IMR-90 (cell line): ENCODE data around the gene POLR1A. TPM values are rescaled to one million over a fixed set of nuclear protein-coding genes. Genes with fewer than 3 reads are reported as not detected.

ENCODE experiments used
- ATAC-seq: fragments of 200-7000 bp; cut with Tn5 transposase; 2 replicates; pipeline ENCODE4 v1.9.1; 2020; ENCODE audit warnings: low read depth, mild to moderate bottlenecking, moderate library complexity
- BruUV-seq: library from RNA; stranded (reverse); fragments of 400-500 nt; replicated peaks from 2 replicates; lab custom pipeline; 2021; lab: Mats Ljungman, UMichigan
- CTCF ChIA-PET: fragments of 300-600 bp; formaldehyde crosslinking; extraction: SDS; loops from one replicate; lab custom pipeline; 2021; ENCODE audit warnings: antibody characterized with exemption; lab: Yijun Ruan, JAX
- POLR2A ChIA-PET: fragments of 300-600 bp; sonication (Branson Sonifier 250); formaldehyde crosslinking; loops from one replicate; lab custom pipeline; 2022; ENCODE audit warnings: antibody characterized with exemption; ENCODE audit not compliant: unreplicated experiment; lab: Charles Lee
- DNase-seq: peaks from one replicate; pipeline ENCODE4 v3.0.0; 2013
- H2AFZ ChIP-seq: replicated peaks from 2 replicates; pipeline ENCODE3; 2013; ENCODE audit warnings: low read length, mild to moderate bottlenecking; ENCODE audit not compliant: poor library complexity
- H2AK5ac ChIP-seq: 2 replicates; pipeline ENCODE4 v1.6.1; 2013; ENCODE audit warnings: low read depth, low read length, inconsistent platforms
- H2AK9ac ChIP-seq: replicated peaks from 2 replicates; pipeline ENCODE3; 2013; ENCODE audit warnings: mild to moderate bottlenecking, low read depth, low read length, moderate library complexity; ENCODE audit not compliant: poor library complexity
- H2BK120ac ChIP-seq: 2 replicates; pipeline ENCODE4 v1.6.1; 2013; ENCODE audit warnings: low read depth, low read length, inconsistent platforms
- H2BK15ac ChIP-seq: 3 replicates; pipeline ENCODE4 v1.6.1; 2013; ENCODE audit warnings: low read depth, low read length, inconsistent platforms
- H2BK20ac ChIP-seq: 2 replicates; pipeline ENCODE4 v1.6.1; 2013; ENCODE audit warnings: low read depth, mild to moderate bottlenecking, inconsistent platforms, low read length, moderate library complexity
- H2BK5ac ChIP-seq: 2 replicates; pipeline ENCODE4 v1.6.1; 2013; ENCODE audit warnings: mild to moderate bottlenecking, low read depth, low read length, inconsistent platforms; ENCODE audit not compliant: poor library complexity, severe bottlenecking
- H3K14ac ChIP-seq: replicated peaks from 2 replicates; pipeline ENCODE4 v1.6.1; 2013; ENCODE audit warnings: low read depth, low read length, inconsistent platforms
- H3K18ac ChIP-seq: 2 replicates; pipeline ENCODE4 v1.6.1; 2013; ENCODE audit warnings: low read depth, low read length, control low read depth
- H3K23ac ChIP-seq: 2 replicates; pipeline ENCODE4 v1.6.1; 2013; ENCODE audit warnings: low read depth, low read length, inconsistent platforms
- H3K27ac ChIP-seq: 2 replicates; pipeline ENCODE4 v1.5.1; 2013; ENCODE audit warnings: mild to moderate bottlenecking, control low read depth, low read length; ENCODE audit not compliant: insufficient read depth
- H3K27me3 ChIP-seq: 2 replicates; pipeline ENCODE4 v1.6.1; 2013; ENCODE audit warnings: low read length; ENCODE audit not compliant: control insufficient read depth, insufficient read depth
- H3K36me3 ChIP-seq: 2 replicates; pipeline ENCODE4 v1.6.1; 2013; ENCODE audit warnings: low read length, mixed read lengths; ENCODE audit not compliant: control insufficient read depth, insufficient read depth
- H3K4ac ChIP-seq: 2 replicates; pipeline ENCODE4 v1.6.1; 2013; ENCODE audit warnings: low read depth, low read length, inconsistent platforms
- H3K4me1 ChIP-seq: 2 replicates; pipeline ENCODE4 v1.6.1; 2013; ENCODE audit warnings: low read length, mixed read lengths; ENCODE audit not compliant: control insufficient read depth, insufficient read depth
- H3K4me2 ChIP-seq: 2 replicates; pipeline ENCODE4 v1.6.1; 2013; ENCODE audit warnings: low read depth, mild to moderate bottlenecking, control low read depth, low read length, moderate library complexity
- H3K4me3 ChIP-seq: 2 replicates; pipeline ENCODE4 v1.5.1; 2013; ENCODE audit warnings: low read depth, mild to moderate bottlenecking, control low read depth, low read length, moderate library complexity; ENCODE audit not compliant: insufficient read depth
- H3K56ac ChIP-seq: 2 replicates; pipeline ENCODE4 v1.6.1; 2013; ENCODE audit warnings: low read length, inconsistent platforms; ENCODE audit not compliant: insufficient read depth; ENCODE audit errors: extremely low read depth
- H3K79me1 ChIP-seq, 2 experiments: 2 replicates each; pipeline ENCODE4 v1.6.1; 2013; ENCODE audit warnings: low read length in 2 of 2, inconsistent platforms in 1 of 2, low read depth in 1 of 2
- H3K9ac ChIP-seq: 2 replicates; pipeline ENCODE4 v1.6.1; 2013; ENCODE audit warnings: low read depth, low read length, control low read depth
- H3K9me1 ChIP-seq: 2 replicates; pipeline ENCODE4 v1.6.1; 2013; ENCODE audit warnings: low read length, inconsistent platforms; ENCODE audit not compliant: insufficient read depth
- H3K9me3 ChIP-seq: 2 replicates; pipeline ENCODE4 v1.6.1; 2013; ENCODE audit warnings: low read length; ENCODE audit not compliant: control insufficient read depth, insufficient read depth
- H4K20me1 ChIP-seq: 2 replicates; pipeline ENCODE4 v1.6.1; 2013; ENCODE audit warnings: low read length, inconsistent platforms; ENCODE audit not compliant: insufficient read depth
- H4K5ac ChIP-seq: 2 replicates; pipeline ENCODE4 v1.6.1; 2013; ENCODE audit warnings: mild to moderate bottlenecking, low read depth, low read length, control low read depth
- H4K8ac ChIP-seq, 2 experiments: 2 replicates each; pipeline ENCODE4 v1.6.1; 2013; ENCODE audit warnings: low read depth in 2 of 2, low read length in 2 of 2, control low read depth in 1 of 2, inconsistent platforms in 1 of 2
- H4K91ac ChIP-seq: 2 replicates; pipeline ENCODE4 v1.6.1; 2013; ENCODE audit warnings: low read depth, low read length, inconsistent platforms; ENCODE audit not compliant: insufficient read depth
- BHLHE40 ChIP-seq: fragments of 150-350 bp; IDR thresholded peaks from 2 replicates; pipeline ENCODE4 v1.6.1; 2016; ENCODE audit warnings: mild to moderate bottlenecking, low read depth, low read length
- CEBPB ChIP-seq: IDR thresholded peaks from 2 replicates; pipeline ENCODE4 v1.6.1; 2012; ENCODE audit warnings: low read depth, low read length, improper control_type of control experiment
- CHD1 ChIP-seq: IDR thresholded peaks from 2 replicates; pipeline ENCODE4 v1.6.1; 2012; ENCODE audit warnings: low read depth, low read length, improper control_type of control experiment
- FOS ChIP-seq: fragments of 150-350 bp; IDR thresholded peaks from 2 replicates; pipeline ENCODE4 v1.6.1; 2016; ENCODE audit warnings: low read depth, low read length
- MAFK ChIP-seq: IDR thresholded peaks from 2 replicates; pipeline ENCODE4 v1.6.1; 2012; ENCODE audit warnings: low read depth, low read length, improper control_type of control experiment
- MAZ ChIP-seq: IDR thresholded peaks from 2 replicates; pipeline ENCODE4 v1.6.1; 2012; ENCODE audit warnings: low read depth, mild to moderate bottlenecking, low read length, improper control_type of control experiment, moderate library complexity, borderline replicate concordance
- MXI1 ChIP-seq: IDR thresholded peaks from 2 replicates; pipeline ENCODE4 v1.6.1; 2012; ENCODE audit warnings: low read depth, mild to moderate bottlenecking, low read length, moderate library complexity, borderline replicate concordance
- NFE2L2 ChIP-seq: fragments of 150-350 bp; IDR thresholded peaks from 2 replicates; pipeline ENCODE4 v1.6.1; 2016; ENCODE audit warnings: low read depth, mild to moderate bottlenecking, low read length
- POLR2A ChIP-seq: IDR thresholded peaks from 2 replicates; pipeline ENCODE4 v1.6.1; 2012; ENCODE audit warnings: mild to moderate bottlenecking, low read depth, low read length
- RAD21 ChIP-seq: IDR thresholded peaks from 2 replicates; pipeline ENCODE4 v1.6.1; 2012; ENCODE audit warnings: low read length, improper control_type of control experiment
- RCOR1 ChIP-seq: IDR thresholded peaks from 2 replicates; pipeline ENCODE4 v1.6.1; 2012; ENCODE audit warnings: mild to moderate bottlenecking, low read length, improper control_type of control experiment; ENCODE audit not compliant: insufficient replicate concordance
- RFX5 ChIP-seq: IDR thresholded peaks from 2 replicates; pipeline ENCODE4 v1.8.0; 2012; ENCODE audit warnings: low read depth, mild to moderate bottlenecking, low read length, moderate library complexity
- WGBS, 2 experiments: methylation state at CpG; one replicate each; pipeline versions ENCODE4 v1.1.5 to v1.1.7; 2013; ENCODE audit warnings: missing lambda C conversion rate in 2 of 2; ENCODE audit not compliant: insufficient read length in 1 of 2; ENCODE audit errors: extremely low coverage in 2 of 2; 5-methylcytosine and 5-hydroxymethylcytosine counted together
- dilution Hi-C: fragments of 300-500 bp; cut with HindIII; formaldehyde crosslinking; loops from one replicate; pipeline ENCODE4 v1.14.3; 2018; ENCODE audit warnings: low sequenced_read_pairs; ENCODE audit not compliant: unreplicated experiment
- in situ Hi-C: fragments of 300-500 bp; cut with MboI; formaldehyde crosslinking; loops from 3 replicates; pipeline ENCODE4 v1.14.3; 2019; ENCODE audit warnings: low sequenced_read_pairs, inconsistent platforms, mixed read lengths
- intact Hi-C: fragments of 100-400 bp; cut with micrococcal nuclease; formaldehyde crosslinking; loops from 2 replicates; pipeline ENCODE4 v1.10.0; 2022
- polyA plus RNA-seq, 3 experiments: library from polyadenylated mRNA; depleted of rRNA; stranded (reverse); fragments of >200 nt; gene quantifications; 2 replicates each; pipeline ENCODE4 v1.2.3, GENCODE V29; 2012; ENCODE audit warnings: low replicate concordance in 1 of 3
- total RNA-seq: library from RNA; depleted of rRNA; stranded (reverse); fragments of >200 nt; gene quantifications from 2 replicates; pipeline ENCODE4 v1.2.3, GENCODE V29; 2012
- TF ChIP-seq, protein P1 (sequence below): conservative IDR thresholded peaks from 2 replicates; pipeline ENCODE4 v1.5.1; 2012; ENCODE audit warnings: mild to moderate bottlenecking, low read depth, low read length, improper control_type of control experiment
- TF ChIP-seq, protein P2 (sequence below): fragments of 150-350 bp; IDR thresholded peaks from 2 replicates; pipeline ENCODE4 v1.6.1; 2017; ENCODE audit warnings: mild to moderate bottlenecking, antibody characterized with exemption, low read length, low read depth
- TF ChIP-seq, protein P3 (sequence below): fragments of 150-350 bp; IDR thresholded peaks from 2 replicates; pipeline ENCODE4 v1.6.1; 2016; ENCODE audit warnings: low read depth, mild to moderate bottlenecking, low read length, moderate library complexity, borderline replicate concordance

Gene POLR1A
- total and polyA plus RNA-seq, 2 of the 4 experiments (the other 2 are of a cell fraction), result 7.6 to 27.4 TPM

DNA sequence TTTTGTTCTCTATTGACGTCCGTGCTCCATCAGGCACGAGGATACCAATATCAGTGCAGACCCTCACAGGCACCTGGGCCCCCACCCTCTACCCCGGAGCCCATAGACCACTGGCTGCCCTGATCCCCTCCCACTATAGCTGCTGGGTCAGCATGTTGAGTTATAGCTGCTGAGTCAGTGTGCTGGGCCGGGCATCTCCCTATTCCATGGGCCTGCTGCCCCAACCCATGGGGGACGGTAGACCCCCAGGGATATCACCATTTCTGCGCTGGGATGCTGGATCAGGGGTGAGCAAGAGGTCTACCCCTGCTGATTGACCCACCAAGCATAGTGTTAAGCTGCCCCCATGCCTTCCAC is 116.8 kb downstream of the POLR1A start:
- no peak overlapping the region for H2AK9ac ChIP-seq
- no peak overlapping the region for H3K18ac ChIP-seq
- in situ Hi-C loops, result no loop called here
- ATAC-seq (no peak), DNase-seq (no peak)
- no peak overlapping the region for H3K4ac ChIP-seq
- no peaks in the 10 kb centered on the region for H4K20me1 ChIP-seq
- WGBS, 2 experiments, result 90% methylated on average over 2 of the region's 7 CpGs; no CpG with 5 or more reads in 1 of the 2 experiments
- H3K79me1 ChIP-seq, result no peaks in the 10 kb centered on the region
- BruUV-seq, result no TSS peak
- H2BK5ac ChIP-seq, result no peak overlapping the region
- H4K8ac ChIP-seq, result no peak overlapping the region
- H4K91ac ChIP-seq, result no peak overlapping the region
- H3K27me3 ChIP-seq, result no peaks in the 10 kb centered on the region
- no peak for TF ChIP-seq MAFK
- no peak for TF ChIP-seq FOS
- no peak for TF ChIP-seq MXI1
- TF ChIP-seq RFX5, result no peak
- TF ChIP-seq NFE2L2, result no peak
- TF ChIP-seq, protein P1, sequence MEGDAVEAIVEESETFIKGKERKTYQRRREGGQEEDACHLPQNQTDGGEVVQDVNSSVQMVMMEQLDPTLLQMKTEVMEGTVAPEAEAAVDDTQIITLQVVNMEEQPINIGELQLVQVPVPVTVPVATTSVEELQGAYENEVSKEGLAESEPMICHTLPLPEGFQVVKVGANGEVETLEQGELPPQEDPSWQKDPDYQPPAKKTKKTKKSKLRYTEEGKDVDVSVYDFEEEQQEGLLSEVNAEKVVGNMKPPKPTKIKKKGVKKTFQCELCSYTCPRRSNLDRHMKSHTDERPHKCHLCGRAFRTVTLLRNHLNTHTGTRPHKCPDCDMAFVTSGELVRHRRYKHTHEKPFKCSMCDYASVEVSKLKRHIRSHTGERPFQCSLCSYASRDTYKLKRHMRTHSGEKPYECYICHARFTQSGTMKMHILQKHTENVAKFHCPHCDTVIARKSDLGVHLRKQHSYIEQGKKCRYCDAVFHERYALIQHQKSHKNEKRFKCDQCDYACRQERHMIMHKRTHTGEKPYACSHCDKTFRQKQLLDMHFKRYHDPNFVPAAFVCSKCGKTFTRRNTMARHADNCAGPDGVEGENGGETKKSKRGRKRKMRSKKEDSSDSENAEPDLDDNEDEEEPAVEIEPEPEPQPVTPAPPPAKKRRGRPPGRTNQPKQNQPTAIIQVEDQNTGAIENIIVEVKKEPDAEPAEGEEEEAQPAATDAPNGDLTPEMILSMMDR, result no peak
- no peak for TF ChIP-seq CHD1
- TF ChIP-seq, protein P2, sequence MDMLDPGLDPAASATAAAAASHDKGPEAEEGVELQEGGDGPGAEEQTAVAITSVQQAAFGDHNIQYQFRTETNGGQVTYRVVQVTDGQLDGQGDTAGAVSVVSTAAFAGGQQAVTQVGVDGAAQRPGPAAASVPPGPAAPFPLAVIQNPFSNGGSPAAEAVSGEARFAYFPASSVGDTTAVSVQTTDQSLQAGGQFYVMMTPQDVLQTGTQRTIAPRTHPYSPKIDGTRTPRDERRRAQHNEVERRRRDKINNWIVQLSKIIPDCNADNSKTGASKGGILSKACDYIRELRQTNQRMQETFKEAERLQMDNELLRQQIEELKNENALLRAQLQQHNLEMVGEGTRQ, result no peak
- TF ChIP-seq, protein P3, sequence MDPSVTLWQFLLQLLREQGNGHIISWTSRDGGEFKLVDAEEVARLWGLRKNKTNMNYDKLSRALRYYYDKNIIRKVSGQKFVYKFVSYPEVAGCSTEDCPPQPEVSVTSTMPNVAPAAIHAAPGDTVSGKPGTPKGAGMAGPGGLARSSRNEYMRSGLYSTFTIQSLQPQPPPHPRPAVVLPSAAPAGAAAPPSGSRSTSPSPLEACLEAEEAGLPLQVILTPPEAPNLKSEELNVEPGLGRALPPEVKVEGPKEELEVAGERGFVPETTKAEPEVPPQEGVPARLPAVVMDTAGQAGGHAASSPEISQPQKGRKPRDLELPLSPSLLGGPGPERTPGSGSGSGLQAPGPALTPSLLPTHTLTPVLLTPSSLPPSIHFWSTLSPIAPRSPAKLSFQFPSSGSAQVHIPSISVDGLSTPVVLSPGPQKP, result no peak
- TF ChIP-seq BHLHE40, result no peak
- no peak for TF ChIP-seq MAZ
- no peak for TF ChIP-seq RAD21
- TF ChIP-seq RCOR1, result no peak
- no peak for TF ChIP-seq POLR2A
- TF ChIP-seq CEBPB, result no peak
- no peak overlapping the region for H3K14ac ChIP-seq
- H3K36me3 ChIP-seq, result no peaks in the 10 kb centered on the region
- H2BK15ac ChIP-seq, result no peak overlapping the region
- no peak overlapping the region for H3K4me2 ChIP-seq
- no peak overlapping the region for H2BK20ac ChIP-seq
- H2AFZ ChIP-seq, result no peak overlapping the region
- no peak overlapping the region for H2BK120ac ChIP-seq
- ChIA-PET CTCF (interaction anchor here (0.6 kb wide), 1 partner anchor 408 kb away, joined by 4 read pairs; no protein-coding TSS in a partner anchor), POLR2A (no interaction called here)
- peaks cover 2% of the 10 kb centered on the region; the same call in 1 of the 2 replicates for H3K4me1 ChIP-seq
- H3K56ac ChIP-seq, result no peak overlapping the region
- no peak overlapping the region for H3K23ac ChIP-seq
- dilution Hi-C loops, result no loop called here
- H4K5ac ChIP-seq, result no peak overlapping the region
- H3K9me3 ChIP-seq, result no peaks in the 10 kb centered on the region
- no peak overlapping the region for H3K9ac ChIP-seq
- intact Hi-C loops, result no loop called here
- H3K4me3 ChIP-seq, result no peak overlapping the region
- H2AK5ac ChIP-seq, result no peak overlapping the region
- H3K27ac ChIP-seq, result no peak overlapping the region
- H3K9me1 ChIP-seq, result no peaks in the 10 kb centered on the region
